Right cardiac atrium (tissue), 5 donors: ENCODE measurements around the gene PLXDC1. TPM values are rescaled to one million over a fixed set of nuclear protein-coding genes. Genes with fewer than 3 reads are reported as not detected.
A peak's percentile ranks its signal among the peaks of the same experiment; 100 is the strongest.

ENCODE experiments used
- ATAC-seq, 2 donors: fragments of 200-7000 bp; cut with Tn5 transposase; one replicate each; pipeline versions ENCODE4 v1.8.0 to v1.9.1; 2020; ENCODE audit warnings: moderate library complexity in 2 of 2, mild to moderate bottlenecking in 1 of 2
- DNase-seq, 3 donors: peaks; one replicate each; pipeline ENCODE4 v3.0.0-alpha.2; 2020
- H3K27ac ChIP-seq: one replicate; pipeline ENCODE4 v1.5.1; 2013; ENCODE audit warnings: mild to moderate bottlenecking, low read length, control low read depth, moderate library complexity
- H3K27me3 ChIP-seq: one replicate; pipeline ENCODE4 v1.6.1; 2013; ENCODE audit not compliant: control insufficient read depth, insufficient read depth
- H3K4me1 ChIP-seq: one replicate; pipeline ENCODE4 v1.6.1; 2013; ENCODE audit warnings: low read length; ENCODE audit not compliant: control insufficient read depth, insufficient read depth
- H3K4me3 ChIP-seq: one replicate; pipeline ENCODE4 v1.5.1; 2013; ENCODE audit warnings: low read length, control low read depth
- H3K9me3 ChIP-seq: one replicate; pipeline ENCODE4 v1.6.1; 2013; ENCODE audit warnings: low read length; ENCODE audit not compliant: control insufficient read depth
- WGBS: extraction: QIAGEN DNeasy Blood & Tissue Kit; methylation state at CpG from one replicate; pipeline ENCODE4 v1.1.7; 2013; 5-methylcytosine and 5-hydroxymethylcytosine counted together
- intact Hi-C, 4 donors: fragments of 100-400 bp; cut with DNase I; formaldehyde crosslinking; loops; one replicate each; pipeline versions ENCODE4 v1.11.0 to v1.14.0; 2022 to 2023
- polyA plus RNA-seq: library from polyadenylated mRNA; stranded (reverse); fragments of 200-250 nt; gene quantifications from one replicate; pipeline ENCODE4 v1.2.3, GENCODE V29; 2013
- total RNA-seq, 4 donors: library from RNA; stranded (reverse); fragmentation: NEBNext Ultra II Directional; extraction: Animal tissue kit (Norgen Biotek cat#: 25700); gene quantifications; one replicate each; pipeline ENCODE4 v1.2.1, GENCODE V29; 2021
- donor health status: healthy with polysubstance abuse.
- donor health status: DM: no; HTN: yes; CAD: no.
- donor health status: DM: no; HTN: no; CAD: no.
- donor health status: DM: no; HTN: yes; CAD: no; lungs with severe emphysema.
- donor health status: DM: yes; HTN: yes; CAD: no.

Gene PLXDC1
- total and polyA plus RNA-seq, 5 donors = 4.4 to 14.6 (median 6.9) TPM

- H3K27me3 ChIP-seq = no peaks in the 10 kb centered on the region
- no peaks in the 10 kb centered on the region for H3K9me3 ChIP-seq
- H3K4me3 ChIP-seq = no peak overlapping the region
- intact Hi-C loops = no loop called here
- no peaks in the 10 kb centered on the region for H3K4me1 ChIP-seq
- peak in 1 of 2 donors; percentile 51 for ATAC-seq
- 82% methylated on average over 23 of the region's 23 CpGs for WGBS
- DNase-seq = peak in 1 of 3 donors; percentile 43
- no peak overlapping the region for H3K27ac ChIP-seq
These were observed 42.7 kb downstream of the PLXDC1 start for GRCh38 chr17:39108461-39109375.

- Histone ChIP-seq H3K27ac (no peak overlapping the region), H3K4me3 (no peak overlapping the region), H3K27me3 (no peaks in the 10 kb centered on the region), H3K4me1 (no peaks in the 10 kb centered on the region), H3K9me3 (no peaks in the 10 kb centered on the region)
- intact Hi-C loops = no loop called here
- ATAC-seq (no peak), DNase-seq (peak in 1 of 3 donors; percentile 18)
- WGBS = 87% methylated on average over 8 of the region's 8 CpGs
These were observed 43.5 kb downstream of the PLXDC1 start for GRCh38 chr17:39107973-39108372.

- intact Hi-C loops = no loop called here
- DNase-seq = peak in 1 of 3 donors; percentile 1
- 89% methylated on average over 7 of the region's 7 CpGs for WGBS
- no peak for ATAC-seq
- Histone ChIP-seq H3K27me3 (no peaks in the 10 kb centered on the region), H3K27ac (no peak overlapping the region), H3K4me1 (no peaks in the 10 kb centered on the region), H3K9me3 (no peaks in the 10 kb centered on the region), H3K4me3 (no peak overlapping the region)
These were observed 44.3 kb downstream of the PLXDC1 start for GRCh38 chr17:39107155-39107554.

GRCh38 chr17:39105705-39106104 lies 45.7 kb downstream of the PLXDC1 start:
- 73% methylated on average over 9 of the region's 9 CpGs for WGBS
- DNase-seq (peak in 1 of 3 donors; percentile 19), ATAC-seq (no peak)
- no peak overlapping the region for H3K27ac ChIP-seq
- H3K4me1 ChIP-seq = no peaks in the 10 kb centered on the region
- intact Hi-C loops = no loop called here
- H3K4me3 ChIP-seq = no peak overlapping the region
- no peaks in the 10 kb centered on the region for H3K27me3 ChIP-seq
- no peaks in the 10 kb centered on the region for H3K9me3 ChIP-seq

GRCh38 chr17:39104657-39105056 lies 46.8 kb downstream of the PLXDC1 start:
- peak overlapping the region; percentile 62 for H3K27ac ChIP-seq
- H3K4me1 ChIP-seq = no peaks in the 10 kb centered on the region
- peak in 1 of 2 donors; percentile 54 for ATAC-seq
- H3K4me3 ChIP-seq = no peak overlapping the region
- intact Hi-C loops = no loop called here
- 68% methylated on average over 8 of the region's 8 CpGs for WGBS
- peak in 1 of 3 donors; percentile 29 for DNase-seq
- no peaks in the 10 kb centered on the region for H3K27me3 ChIP-seq
- H3K9me3 ChIP-seq = no peaks in the 10 kb centered on the region

- Histone ChIP-seq H3K4me3 (no peak overlapping the region), H3K27me3 (no peaks in the 10 kb centered on the region), H3K27ac (peak overlapping the region; percentile 62), H3K9me3 (no peaks in the 10 kb centered on the region), H3K4me1 (no peaks in the 10 kb centered on the region)
- DNase-seq = peak in 1 of 3 donors; percentile 1
- ATAC-seq = peak; percentile 12 to 20
- intact Hi-C loops = no loop called here
- 44% methylated on average over 5 of the region's 5 CpGs for WGBS
These were observed 47.4 kb downstream of the PLXDC1 start for GRCh38 chr17:39104046-39104445.

- no peaks in the 10 kb centered on the region for H3K4me1 ChIP-seq
- peak in 1 of 3 donors; percentile 17 for DNase-seq
- WGBS = 92% methylated on average over 12 of the region's 12 CpGs
- H3K27ac ChIP-seq = no peak overlapping the region
- H3K4me3 ChIP-seq = no peak overlapping the region
- no peaks in the 10 kb centered on the region for H3K27me3 ChIP-seq
- intact Hi-C loops = no loop called here
- H3K9me3 ChIP-seq = no peaks in the 10 kb centered on the region
- ATAC-seq = no peak
These were observed 50.3 kb downstream of the PLXDC1 start for GRCh38 chr17:39101091-39101490.

- Histone ChIP-seq H3K4me3 (no peak overlapping the region), H3K4me1 (no peaks in the 10 kb centered on the region), H3K27me3 (no peaks in the 10 kb centered on the region), H3K9me3 (no peaks in the 10 kb centered on the region), H3K27ac (no peak overlapping the region)
- ATAC-seq = no peak
- DNase-seq = peak in 1 of 3 donors; percentile 27
- 90% methylated on average over 9 of the region's 9 CpGs for WGBS
- intact Hi-C loops = no loop called here
These were observed 50.9 kb downstream of the PLXDC1 start for GRCh38 chr17:39100530-39100929.

- peak; percentile 63 to 77 (median 68) for DNase-seq
- Histone ChIP-seq H3K9me3 (no peaks in the 10 kb centered on the region), H3K4me3 (no peak overlapping the region), H3K27ac (peak overlapping the region; percentile 15), H3K4me1 (peaks cover 2% of the 10 kb centered on the region), H3K27me3 (no peaks in the 10 kb centered on the region)
- ATAC-seq = peak; percentile 29 to 44
- whole genome bisulfite sequencing = 22% methylated on average over 9 of the region's 9 CpGs
- intact Hi-C loops = no loop called here
These were observed 51.7 kb downstream of the PLXDC1 start for GRCh38 chr17:39099663-39100286.

GRCh38 chr17:39098588-39098987 lies 52.8 kb downstream of the PLXDC1 start:
- 60% methylated on average over 13 of the region's 13 CpGs for whole genome bisulfite sequencing
- ATAC-seq (peak; percentile 5 to 13), DNase-seq (no peak)
- Histone ChIP-seq H3K27me3 (no peaks in the 10 kb centered on the region), H3K9me3 (no peaks in the 10 kb centered on the region), H3K4me1 (peaks cover 5% of the 10 kb centered on the region), H3K4me3 (no peak overlapping the region), H3K27ac (no peak overlapping the region)
- intact Hi-C loops = no loop called here

- H3K9me3 ChIP-seq = no peaks in the 10 kb centered on the region
- DNase-seq (no peak), ATAC-seq (no peak)
- H3K4me3 ChIP-seq = no peak overlapping the region
- intact Hi-C loops = no loop called here
- 93% methylated on average over 7 of the region's 7 CpGs for WGBS
- peaks cover 5% of the 10 kb centered on the region for H3K4me1 ChIP-seq
- no peak overlapping the region for H3K27ac ChIP-seq
- H3K27me3 ChIP-seq = no peaks in the 10 kb centered on the region
These were observed 53.9 kb downstream of the PLXDC1 start for GRCh38 chr17:39097537-39097936.
